Smooth muscle cell of the brain vasculature (primary cell): Measurements from ENCODE around the gene PNN.
"Not testable (repeated sequence)": the region's sequence is repeated elsewhere in the genome, so short reads cannot be mapped to it uniquely, and the experiment has no call there.

Experiments
- DNase-seq: peaks from one replicate; pipeline ENCODE4 v3.0.0-alpha.2; 2012; ENCODE audit warnings: low read depth, low spot score

The PNN gene

GRCh38 chr14:39181026-39181692, 6.1 kb downstream of the PNN start:
- DNase-seq: no peak

GRCh38 chr14:39181693-39182047, 6.6 kb downstream of the PNN start:
- DNase-seq: no peak

GRCh38 chr14:39182770-39183684, 8.0 kb downstream of the PNN start:
- DNase-seq: no peak

- DNase-seq: not testable (repeated sequence)
These were observed 8.6 kb downstream of the PNN start for GRCh38 chr14:39183685-39184003.

- no peak for DNase-seq
These were observed 9.7 kb downstream of the PNN start for GRCh38 chr14:39184628-39185255.

GRCh38 chr14:39185256-39186049, 10.4 kb downstream of the PNN start:
- no peak for DNase-seq

- DNase-seq: no peak
These were observed 12.0 kb downstream of the PNN start for GRCh38 chr14:39186941-39187525.

GRCh38 chr14:39203659-39204606, 28.9 kb downstream of the PNN start:
- DNase-seq: no peak

GRCh38 chr14:39207430-39207829, 32.4 kb downstream of the PNN start:
- not testable (repeated sequence) for DNase-seq

- no peak for DNase-seq
These were observed 36.2 kb downstream of the PNN start for GRCh38 chr14:39211109-39211741.

GRCh38 chr14:39212034-39212433, 37.0 kb downstream of the PNN start:
- no peak for DNase-seq

GRCh38 chr14:39212693-39213092, 37.6 kb downstream of the PNN start:
- DNase-seq: no peak

- DNase-seq: no peak
These were observed 42.3 kb downstream of the PNN start for GRCh38 chr14:39217214-39217879.

GRCh38 chr14:39218171-39218769, 43.2 kb downstream of the PNN start:
- DNase-seq: no peak

GRCh38 chr14:39219075-39219499, 44.0 kb downstream of the PNN start:
- DNase-seq: no peak

- not testable (repeated sequence) for DNase-seq
These were observed 45.4 kb downstream of the PNN start for GRCh38 chr14:39220473-39220872.

GRCh38 chr14:39228044-39228443, 53.0 kb downstream of the PNN start:
- DNase-seq: no peak

- no peak for DNase-seq
These were observed 53.6 kb downstream of the PNN start for GRCh38 chr14:39228509-39229221.
